DND-41 (cell line): Measurements from ENCODE around the gene ZC3H7B.

Experiments used
- ATAC-seq: fragments of 200-7000 bp; cut with Tn5 transposase; 3 replicates; pipeline ENCODE4 v1.9.1; 2021; ENCODE audit warnings: low read depth; ENCODE audit not compliant: insufficient read depth
- DNase-seq: peaks from one replicate; pipeline ENCODE4 v3.0.0-alpha.2; 2020
- H2AFZ ChIP-seq: 2 replicates; pipeline ENCODE4 v1.6.0; 2012; ENCODE audit warnings: low read depth, low read length
- H3K27ac ChIP-seq: 2 replicates; pipeline ENCODE4 v1.5.1; 2012; ENCODE audit warnings: low read length, inconsistent platforms
- H3K27me3 ChIP-seq: fragments of 200-600 bp; sonication (generic); 2 replicates; pipeline ENCODE4 v1.6.0; 2012; ENCODE audit warnings: low read length, mild to moderate bottlenecking, inconsistent platforms; ENCODE audit not compliant: insufficient read depth, poor library complexity
- H3K36me3 ChIP-seq: 2 replicates; pipeline ENCODE4 v1.5.1; 2012; ENCODE audit warnings: low read length, inconsistent platforms; ENCODE audit not compliant: insufficient read depth
- H3K4me1 ChIP-seq: 2 replicates; pipeline ENCODE4 v1.5.1; 2012; ENCODE audit warnings: mild to moderate bottlenecking, low read length; ENCODE audit not compliant: insufficient read depth
- H3K4me2 ChIP-seq: 2 replicates; pipeline ENCODE4 v1.6.0; 2012; ENCODE audit warnings: mild to moderate bottlenecking, moderate library complexity, low read length, inconsistent platforms; ENCODE audit not compliant: insufficient read depth
- H3K4me3 ChIP-seq, 2 experiments: fragments of 200-600 bp in 1 of 2; shearing (Covaris generic) in 1 of 2; 2 replicates each; pipeline ENCODE4 v1.5.1; 2012 to 2016; ENCODE audit warnings: inconsistent platforms in 2 of 2, low read length in 2 of 2, mild to moderate bottlenecking in 2 of 2, low read depth in 1 of 2, moderate library complexity in 1 of 2
- H3K79me2 ChIP-seq: 2 replicates; pipeline ENCODE4 v1.6.0; 2012; ENCODE audit warnings: low read length, inconsistent platforms; ENCODE audit not compliant: insufficient read depth
- H3K9ac ChIP-seq: 2 replicates; pipeline ENCODE4 v1.6.0; 2012; ENCODE audit warnings: low read depth, mild to moderate bottlenecking, inconsistent platforms, low read length, moderate library complexity
- H3K9me3 ChIP-seq: 2 replicates; pipeline ENCODE4 v1.5.1; 2012; ENCODE audit warnings: low read length, moderate library complexity, mild to moderate bottlenecking, inconsistent platforms; ENCODE audit not compliant: insufficient read depth, severe bottlenecking
- H4K20me1 ChIP-seq: 2 replicates; pipeline ENCODE4 v1.6.0; 2012; ENCODE audit warnings: low read length; ENCODE audit not compliant: insufficient read depth
- CTCF ChIP-seq: IDR thresholded peaks from 2 replicates; pipeline ENCODE4 v1.5.1; 2012; ENCODE audit warnings: borderline replicate concordance, low read length, moderate library complexity, mild to moderate bottlenecking; ENCODE audit not compliant: poor library complexity, severe bottlenecking; ENCODE audit errors: extremely low read depth
- EZH2 ChIP-seq: IDR thresholded peaks from 3 replicates; pipeline ENCODE4 v1.6.1; 2012; ENCODE audit warnings: borderline replicate concordance, low read depth, mild to moderate bottlenecking, moderate library complexity, low read length, inconsistent platforms; ENCODE audit not compliant: severe bottlenecking

Gene ZC3H7B

GRCh38 chr22:41364955-41365354 lies 63.6 kb downstream of the ZC3H7B start:
- no peak overlapping the region for H3K4me3 ChIP-seq
- no peak for TF ChIP-seq EZH2
- no peak for TF ChIP-seq CTCF
- H3K27ac ChIP-seq: no peak overlapping the region
- DNase-seq (no peak), ATAC-seq (no peak)
- H3K4me2 ChIP-seq: no peak overlapping the region
- peaks cover 11% of the 10 kb centered on the region for H3K27me3 ChIP-seq
- no peaks in the 10 kb centered on the region for H3K4me1 ChIP-seq
- H3K9ac ChIP-seq: no peak overlapping the region
- H3K79me2 ChIP-seq: no peaks in the 10 kb centered on the region
- H2AFZ ChIP-seq: no peak overlapping the region
- H3K9me3 ChIP-seq: no peaks in the 10 kb centered on the region
- H3K36me3 ChIP-seq: no peaks in the 10 kb centered on the region
- H4K20me1 ChIP-seq: no peaks in the 10 kb centered on the region

GRCh38 chr22:41365425-41365824 lies 64.1 kb downstream of the ZC3H7B start:
- no peaks in the 10 kb centered on the region for H3K9me3 ChIP-seq
- H2AFZ ChIP-seq: no peak overlapping the region
- H3K79me2 ChIP-seq: no peaks in the 10 kb centered on the region
- H3K4me1 ChIP-seq: no peaks in the 10 kb centered on the region
- H4K20me1 ChIP-seq: no peaks in the 10 kb centered on the region
- no peak overlapping the region for H3K4me2 ChIP-seq
- H3K9ac ChIP-seq: no peak overlapping the region
- DNase-seq (no peak), ATAC-seq (no peak)
- H3K27me3 ChIP-seq: peaks cover 11% of the 10 kb centered on the region
- H3K4me3 ChIP-seq: no peak overlapping the region
- TF ChIP-seq CTCF: no peak
- H3K36me3 ChIP-seq: no peaks in the 10 kb centered on the region
- H3K27ac ChIP-seq: no peak overlapping the region

- ATAC-seq: no peak
- Histone ChIP-seq H2AFZ (no peak overlapping the region), H3K4me1 (no peaks in the 10 kb centered on the region), H3K27me3 (peaks cover 11% of the 10 kb centered on the region), H3K4me3 (no peak overlapping the region), H4K20me1 (no peaks in the 10 kb centered on the region), H3K36me3 (no peaks in the 10 kb centered on the region), H3K79me2 (no peaks in the 10 kb centered on the region), H3K9ac (no peak overlapping the region), H3K9me3 (no peaks in the 10 kb centered on the region), H3K27ac (no peak overlapping the region), H3K4me2 (no peak overlapping the region)
- TF ChIP-seq CTCF: no peak
- TF ChIP-seq EZH2: no peak
- no peak for DNase-seq
Measured at GRCh38 chr22:41366323-41367029, 65.2 kb downstream of the ZC3H7B start.
